ENCODE data around the gene ARID5B. TPM values are rescaled to one million over a fixed set of nuclear protein-coding genes. Genes with fewer than 3 reads are reported as not detected.

Gene ARID5B
- total RNA-seq, 1 experiment from 2014 or later: 168 TPM

DNA sequence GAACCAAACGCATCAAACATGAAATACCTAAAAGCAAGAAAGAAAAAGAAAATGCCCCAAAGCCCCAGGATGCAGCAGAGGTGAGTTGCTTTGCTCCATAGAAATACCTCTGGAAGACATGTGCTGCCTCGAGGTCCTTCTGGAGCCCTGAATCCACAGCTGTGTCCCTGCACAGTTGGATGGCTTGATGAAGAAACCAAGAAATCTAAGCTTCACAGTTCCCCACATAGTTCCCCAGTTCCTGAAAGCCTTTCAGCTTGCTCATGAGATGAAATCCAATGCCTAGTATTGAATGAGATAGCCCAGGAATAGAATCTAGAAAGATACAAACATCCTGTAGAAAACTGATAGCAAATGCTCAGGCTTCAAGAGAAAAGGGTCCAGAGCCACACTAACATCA is 184.3 kb downstream of the ARID5B start:
- H3K27me3 ChIP-seq (replicated peaks; ENCODE audit: control insufficient read depth, insufficient read depth, low read length): no peaks in the 10 kb centered on the region
- DNase-seq: no peak
- ChIA-PET CTCF (no interaction called here), POLR2A (no interaction called here)
- no peaks in the 10 kb centered on the region for H3K9me3 ChIP-seq
- no peaks in the 10 kb centered on the region for H3K27me3 Mint-ChIP-seq (ENCODE audit: insufficient read depth, unreplicated experiment)
- H3K36me3 Mint-ChIP-seq (ENCODE audit: insufficient read depth, unreplicated experiment): peaks cover 100% of the 10 kb centered on the region
- peaks cover 7% of the 10 kb centered on the region for H3K9me3 Mint-ChIP-seq (ENCODE audit: unreplicated experiment)
- peak overlapping the region; percentile 50 for H3K27ac Mint-ChIP-seq (ENCODE audit: unreplicated experiment)
- TF ChIP-seq, protein P1, sequence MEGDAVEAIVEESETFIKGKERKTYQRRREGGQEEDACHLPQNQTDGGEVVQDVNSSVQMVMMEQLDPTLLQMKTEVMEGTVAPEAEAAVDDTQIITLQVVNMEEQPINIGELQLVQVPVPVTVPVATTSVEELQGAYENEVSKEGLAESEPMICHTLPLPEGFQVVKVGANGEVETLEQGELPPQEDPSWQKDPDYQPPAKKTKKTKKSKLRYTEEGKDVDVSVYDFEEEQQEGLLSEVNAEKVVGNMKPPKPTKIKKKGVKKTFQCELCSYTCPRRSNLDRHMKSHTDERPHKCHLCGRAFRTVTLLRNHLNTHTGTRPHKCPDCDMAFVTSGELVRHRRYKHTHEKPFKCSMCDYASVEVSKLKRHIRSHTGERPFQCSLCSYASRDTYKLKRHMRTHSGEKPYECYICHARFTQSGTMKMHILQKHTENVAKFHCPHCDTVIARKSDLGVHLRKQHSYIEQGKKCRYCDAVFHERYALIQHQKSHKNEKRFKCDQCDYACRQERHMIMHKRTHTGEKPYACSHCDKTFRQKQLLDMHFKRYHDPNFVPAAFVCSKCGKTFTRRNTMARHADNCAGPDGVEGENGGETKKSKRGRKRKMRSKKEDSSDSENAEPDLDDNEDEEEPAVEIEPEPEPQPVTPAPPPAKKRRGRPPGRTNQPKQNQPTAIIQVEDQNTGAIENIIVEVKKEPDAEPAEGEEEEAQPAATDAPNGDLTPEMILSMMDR (IDR thresholded peaks at IDR 0.05; ENCODE audit: insufficient read depth in 1 of 2, low read depth in 1 of 2, low read length in 1 of 2, severe bottlenecking in 1 of 2, unreplicated experiment in 1 of 2): no peak
- TSS peak; percentile 12 for BruUV-seq (replicated peaks)
- peaks cover 49% of the 10 kb centered on the region for H3K4me1 ChIP-seq
- H3K4me3 Mint-ChIP-seq (ENCODE audit: unreplicated experiment): no peak overlapping the region
- H3K36me3 ChIP-seq (ENCODE audit: control insufficient read depth, insufficient read depth, low read length): peaks cover 12% of the 10 kb centered on the region
- H3K4me3 ChIP-seq (ENCODE audit: low read depth, low read length): no peak overlapping the region
- H3K4me1 Mint-ChIP-seq (ENCODE audit: low read depth, unreplicated experiment): peaks cover 73% of the 10 kb centered on the region
- intact Hi-C loops (cut with micrococcal nuclease; ENCODE audit: unreplicated experiment): no loop called here

DNA sequence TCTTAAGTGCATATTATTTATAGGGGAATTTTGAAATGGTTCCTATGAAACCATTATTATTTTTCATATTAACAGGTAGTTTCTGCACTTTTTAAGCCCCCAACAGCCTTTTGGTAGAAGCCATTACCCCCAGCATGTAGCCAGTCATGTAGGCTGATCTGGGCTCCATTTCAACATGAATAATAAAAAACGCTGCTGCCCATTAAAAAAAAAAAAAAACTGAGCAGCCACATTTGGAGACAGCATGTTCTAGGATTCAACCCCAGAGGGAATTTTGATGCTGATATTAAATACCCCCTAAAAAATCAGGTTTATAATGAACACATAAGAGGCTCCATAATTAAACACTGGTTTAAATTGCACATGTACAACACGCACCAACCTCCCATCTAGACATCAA is 185.8 kb downstream of the ARID5B start:
- Mint-ChIP-seq H3K27me3 (ENCODE audit: insufficient read depth, unreplicated experiment) (no peaks in the 10 kb centered on the region), H3K4me1 (ENCODE audit: low read depth, unreplicated experiment) (peaks cover 75% of the 10 kb centered on the region), H3K36me3 (ENCODE audit: insufficient read depth, unreplicated experiment) (peaks cover 100% of the 10 kb centered on the region), H3K9me3 (ENCODE audit: unreplicated experiment) (peaks cover 7% of the 10 kb centered on the region), H3K4me3 (ENCODE audit: unreplicated experiment) (no peak overlapping the region), H3K27ac (ENCODE audit: unreplicated experiment) (peak overlapping the region; percentile 88)
- DNase-seq: no peak
- intact Hi-C loops (cut with micrococcal nuclease; ENCODE audit: unreplicated experiment): no loop called here
- H3K4me1 ChIP-seq: peaks cover 51% of the 10 kb centered on the region
- H3K9me3 ChIP-seq: no peaks in the 10 kb centered on the region
- no peak overlapping the region for H3K4me3 ChIP-seq (ENCODE audit: low read depth, low read length)
- TF ChIP-seq, protein P1 (IDR thresholded peaks at IDR 0.05; ENCODE audit: insufficient read depth in 1 of 2, low read depth in 1 of 2, low read length in 1 of 2, severe bottlenecking in 1 of 2, unreplicated experiment in 1 of 2): no peak
- peaks cover 24% of the 10 kb centered on the region for H3K36me3 ChIP-seq (ENCODE audit: control insufficient read depth, insufficient read depth, low read length)
- POLR2A ChIA-PET: no interaction called here
- H3K27me3 ChIP-seq (replicated peaks; ENCODE audit: control insufficient read depth, insufficient read depth, low read length): no peaks in the 10 kb centered on the region
- no TSS peak for BruUV-seq (replicated peaks)
- CTCF ChIA-PET: interaction anchor here (0.6 to 0.8 kb wide), 2 partner anchors 14 to 49 kb away, joined by 3 read pairs; no protein-coding TSS in a partner anchor

DNA sequence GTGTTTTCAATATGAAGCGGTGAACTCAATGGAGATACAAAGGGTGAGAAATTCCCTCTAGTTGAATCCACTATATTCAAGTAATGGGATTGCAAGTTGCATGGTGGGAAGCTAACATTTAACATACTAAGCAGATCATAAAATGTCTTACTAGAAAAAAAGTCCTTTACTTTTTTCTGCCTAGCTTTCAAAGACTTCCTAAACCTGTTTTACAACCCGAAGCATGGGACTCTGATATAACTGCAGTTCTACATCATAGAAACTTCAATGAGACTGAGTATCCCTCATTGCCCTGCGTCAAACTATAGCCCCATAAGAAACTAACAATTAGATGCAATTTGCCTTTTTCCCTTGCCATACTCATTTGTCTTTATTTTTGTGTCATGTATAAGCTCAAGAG is 187.3 kb downstream of the ARID5B start:
- Mint-ChIP-seq H3K36me3 (ENCODE audit: insufficient read depth, unreplicated experiment) (peaks cover 100% of the 10 kb centered on the region), H3K27ac (ENCODE audit: unreplicated experiment) (peak overlapping the region; percentile 88), H3K4me1 (ENCODE audit: low read depth, unreplicated experiment) (peaks cover 75% of the 10 kb centered on the region), H3K27me3 (ENCODE audit: insufficient read depth, unreplicated experiment) (no peaks in the 10 kb centered on the region), H3K9me3 (ENCODE audit: unreplicated experiment) (peaks cover 7% of the 10 kb centered on the region), H3K4me3 (ENCODE audit: unreplicated experiment) (no peak overlapping the region)
- ChIA-PET POLR2A (interaction anchor here (0.5 kb wide), 1 partner anchor 187 kb away, joined by 6 read pairs; no protein-coding TSS in a partner anchor), CTCF (no interaction called here)
- peak in 1 of 2 experiments; percentile 47 for DNase-seq
- Histone ChIP-seq H3K27me3 (replicated peaks; ENCODE audit: control insufficient read depth, insufficient read depth, low read length) (no peaks in the 10 kb centered on the region), H3K4me3 (ENCODE audit: low read depth, low read length) (no peak overlapping the region), H3K4me1 (peaks cover 55% of the 10 kb centered on the region), H3K36me3 (ENCODE audit: control insufficient read depth, insufficient read depth, low read length) (peaks cover 29% of the 10 kb centered on the region), H3K9me3 (no peaks in the 10 kb centered on the region)
- intact Hi-C loops (cut with micrococcal nuclease; ENCODE audit: unreplicated experiment): no loop called here
- no TSS peak for BruUV-seq (replicated peaks)
- TF ChIP-seq, protein P1 (IDR thresholded peaks at IDR 0.05; ENCODE audit: insufficient read depth in 1 of 2, low read depth in 1 of 2, low read length in 1 of 2, severe bottlenecking in 1 of 2, unreplicated experiment in 1 of 2): no peak

Measured in Caco-2 (cell line).